Measurements from ENCODE around the gene NQO2.
"Not testable (repeated sequence)": the region's sequence is repeated elsewhere in the genome, so short reads cannot be mapped to it uniquely, and the experiment has no call there.

The NQO2 gene

GRCh38 chr6:2992330-2992979 lies 7.2 kb upstream of the NQO2 start:
- FAIRE-seq: no peak
- TF ChIP-seq SPI1 (IDR thresholded peaks at IDR 0.05; ENCODE audit: low read depth, low read length): no peak
- TF ChIP-seq TAF1 (IDR thresholded peaks at IDR 0.05; ENCODE audit: low read depth, low read length): no peak
- TF ChIP-seq POLR2A (IDR thresholded peaks at IDR 0.05; ENCODE audit: low read depth, low read length): no peak
- no peak for TF ChIP-seq POU2F2 (IDR thresholded peaks at IDR 0.05; ENCODE audit: low read depth, low read length)
- no peak for DNase-seq (ENCODE audit: insufficient read length, low spot score)

DNA sequence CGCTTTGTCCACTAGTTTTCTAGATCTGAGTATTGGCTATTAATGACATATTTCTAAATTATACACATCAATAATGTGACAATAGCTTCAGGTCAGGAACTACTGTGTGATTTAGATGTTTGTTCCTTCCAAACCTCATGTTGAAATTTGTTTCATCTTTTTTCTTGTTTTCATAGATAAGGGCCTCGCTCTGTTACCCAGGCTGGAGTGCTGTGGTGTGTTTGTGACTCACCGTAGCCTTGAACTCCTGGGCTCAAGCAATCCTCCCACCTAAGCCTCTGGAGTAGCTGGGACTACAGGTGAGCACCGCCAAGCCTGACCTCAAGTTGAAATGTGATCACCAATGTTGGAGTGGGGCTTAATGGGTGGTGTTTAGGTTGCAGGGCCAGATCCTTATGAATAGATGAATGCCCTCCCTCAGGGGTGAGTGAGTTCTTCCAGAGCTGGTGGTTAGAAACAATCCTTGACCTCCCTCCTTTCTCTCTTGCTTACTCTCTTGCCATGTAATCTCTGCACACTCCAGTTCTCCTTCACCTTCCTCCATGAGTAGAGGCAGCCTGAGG lies 5.9 kb upstream of the NQO2 start:
- DNase-seq (ENCODE audit: insufficient read length, low spot score) (no peak), FAIRE-seq (no peak)
- no peak for TF ChIP-seq POU2F2 (IDR thresholded peaks at IDR 0.05; ENCODE audit: low read depth, low read length)
- no peak for TF ChIP-seq PAX5 (IDR thresholded peaks at IDR 0.05; ENCODE audit: insufficient read depth, low read length, severe bottlenecking)
- no peak for TF ChIP-seq POLR2A (IDR thresholded peaks at IDR 0.05; ENCODE audit: low read depth, low read length)
- no peak for TF ChIP-seq POLR2AphosphoS5 (IDR thresholded peaks at IDR 0.05; ENCODE audit: low read depth, low read length)
- TF ChIP-seq TAF1 (IDR thresholded peaks at IDR 0.05; ENCODE audit: low read depth, low read length): no peak

DNA sequence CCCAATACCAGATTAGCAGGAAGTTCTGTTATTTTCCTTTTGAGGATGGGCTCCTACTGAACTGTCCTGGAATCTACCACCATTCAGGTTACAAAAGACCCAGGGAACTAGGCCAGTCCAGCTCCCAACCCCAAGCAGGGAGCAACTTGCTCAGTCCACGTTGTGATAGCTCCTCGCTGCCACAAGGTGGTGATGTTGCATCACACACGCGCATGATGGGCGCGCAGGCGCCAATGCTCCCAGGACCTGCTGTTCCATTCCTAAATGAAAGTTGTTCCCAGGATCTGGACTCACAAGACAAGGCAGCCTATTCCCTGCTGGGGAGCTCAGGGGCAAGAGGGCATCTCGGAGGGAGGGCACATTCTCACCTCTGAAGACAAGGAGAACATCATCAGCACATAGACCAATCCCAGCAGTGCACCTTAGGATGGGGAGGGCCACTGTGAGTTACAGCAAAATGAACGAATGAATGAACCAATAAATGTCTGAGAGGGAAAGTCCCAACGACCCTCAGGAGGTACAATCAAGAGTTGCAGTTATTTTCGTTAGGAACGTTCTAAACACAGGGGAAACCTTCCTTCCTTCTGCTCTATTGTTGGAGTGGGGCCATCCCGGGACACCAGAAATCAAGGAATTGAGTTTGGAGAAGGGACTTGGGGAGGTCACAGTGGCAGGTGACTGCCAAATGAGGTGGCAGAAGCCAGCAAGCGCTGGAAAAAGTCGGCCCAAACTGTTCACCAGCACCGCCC lies 1.3 kb upstream of the NQO2 start:
- not testable (repeated sequence) for DNase-seq (ENCODE audit: insufficient read length, low spot score)
- FAIRE-seq: peak; percentile 100

- no peak for DNase-seq (ENCODE audit: insufficient read length, low spot score)
- no peak for TF ChIP-seq PAX5 (IDR thresholded peaks at IDR 0.05; ENCODE audit: insufficient read depth, low read length, severe bottlenecking)
- no peak for TF ChIP-seq POU2F2 (IDR thresholded peaks at IDR 0.05; ENCODE audit: low read depth, low read length)
- TF ChIP-seq POLR2AphosphoS5 (IDR thresholded peaks at IDR 0.05; ENCODE audit: low read depth, low read length): no peak
- TF ChIP-seq POLR2A (IDR thresholded peaks at IDR 0.05; ENCODE audit: low read depth, low read length): no peak
- no peak for TF ChIP-seq SPI1 (IDR thresholded peaks at IDR 0.05; ENCODE audit: low read depth, low read length)
- no peak for TF ChIP-seq TAF1 (IDR thresholded peaks at IDR 0.05; ENCODE audit: low read depth, low read length)
- FAIRE-seq: no peak
Observed at GRCh38 chr6:2998998-2999617, 586 bp upstream of the NQO2 start.

DNA sequence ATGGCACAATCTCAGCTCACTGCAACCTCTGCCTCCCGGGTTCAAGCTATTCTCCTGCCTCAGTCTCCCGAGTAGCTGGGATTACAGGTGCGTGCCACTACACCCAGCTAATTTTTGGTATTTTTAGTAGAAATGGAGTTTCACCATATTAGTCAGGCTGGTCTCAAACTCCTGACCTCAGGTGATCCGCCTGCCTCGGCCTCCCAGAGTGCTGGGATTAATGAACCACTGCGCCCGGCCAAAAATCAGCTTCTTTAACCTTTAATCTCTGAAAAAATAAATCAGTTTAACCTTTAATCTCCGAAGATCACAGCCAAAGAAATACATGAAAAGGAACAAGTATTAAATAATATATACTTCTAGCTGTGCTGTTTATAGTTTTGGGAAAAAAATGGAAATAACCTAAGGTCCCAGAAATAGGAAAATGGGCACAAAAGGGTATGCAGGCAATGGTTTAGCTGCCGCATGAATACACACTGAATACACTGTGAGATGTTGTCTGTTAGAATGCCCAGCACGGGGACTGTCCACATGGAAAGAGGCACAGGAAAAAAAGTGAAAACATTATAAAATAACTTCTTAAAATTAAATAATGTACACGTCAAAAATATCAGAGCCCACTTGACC lies 1.6 kb downstream of the NQO2 start:
- TF ChIP-seq TAF1 (IDR thresholded peaks at IDR 0.05; ENCODE audit: low read depth, low read length) (no peak), POLR2A (IDR thresholded peaks at IDR 0.05; ENCODE audit: low read depth, low read length) (no peak), POLR2AphosphoS5 (IDR thresholded peaks at IDR 0.05; ENCODE audit: low read depth, low read length) (no peak), POU2F2 (IDR thresholded peaks at IDR 0.05; ENCODE audit: low read depth, low read length) (no peak), PAX5 (IDR thresholded peaks at IDR 0.05; ENCODE audit: insufficient read depth, low read length, severe bottlenecking) (no peak), SPI1 (IDR thresholded peaks at IDR 0.05; ENCODE audit: low read depth, low read length) (no peak)
- no peak for FAIRE-seq
- no peak for DNase-seq (ENCODE audit: insufficient read length, low spot score)

GRCh38 chr6:3001773-3002293 lies 2.1 kb downstream of the NQO2 start:
- no peak for TF ChIP-seq SPI1 (IDR thresholded peaks at IDR 0.05; ENCODE audit: low read depth, low read length)
- TF ChIP-seq POLR2AphosphoS5 (IDR thresholded peaks at IDR 0.05; ENCODE audit: low read depth, low read length): no peak
- TF ChIP-seq PAX5 (IDR thresholded peaks at IDR 0.05; ENCODE audit: insufficient read depth, low read length, severe bottlenecking): no peak
- TF ChIP-seq POU2F2 (IDR thresholded peaks at IDR 0.05; ENCODE audit: low read depth, low read length): no peak
- no peak for TF ChIP-seq TAF1 (IDR thresholded peaks at IDR 0.05; ENCODE audit: low read depth, low read length)
- TF ChIP-seq POLR2A (IDR thresholded peaks at IDR 0.05; ENCODE audit: low read depth, low read length): no peak
- no peak for DNase-seq (ENCODE audit: insufficient read length, low spot score)
- FAIRE-seq: peak; percentile 5

- not testable (repeated sequence) for DNase-seq (ENCODE audit: insufficient read length, low spot score); FAIRE-seq
Observed at GRCh38 chr6:3003226-3003625, 3.5 kb downstream of the NQO2 start.

- FAIRE-seq (no peak), DNase-seq (ENCODE audit: insufficient read length, low spot score) (no peak)
- TF ChIP-seq POLR2A (IDR thresholded peaks at IDR 0.05; ENCODE audit: low read depth, low read length): no peak
- no peak for TF ChIP-seq SPI1 (IDR thresholded peaks at IDR 0.05; ENCODE audit: low read depth, low read length)
- TF ChIP-seq TAF1 (IDR thresholded peaks at IDR 0.05; ENCODE audit: low read depth, low read length): no peak
- no peak for TF ChIP-seq PAX5 (IDR thresholded peaks at IDR 0.05; ENCODE audit: insufficient read depth, low read length, severe bottlenecking)
- TF ChIP-seq POLR2AphosphoS5 (IDR thresholded peaks at IDR 0.05; ENCODE audit: low read depth, low read length): no peak
- no peak for TF ChIP-seq POU2F2 (IDR thresholded peaks at IDR 0.05; ENCODE audit: low read depth, low read length)
Observed at GRCh38 chr6:3005077-3005476, 5.4 kb downstream of the NQO2 start.

- TF ChIP-seq POU2F2 (IDR thresholded peaks at IDR 0.05; ENCODE audit: low read depth, low read length): no peak
- DNase-seq (ENCODE audit: insufficient read length, low spot score): no peak
- no peak for FAIRE-seq
Observed at GRCh38 chr6:3005874-3006273, 6.2 kb downstream of the NQO2 start.

- DNase-seq (ENCODE audit: insufficient read length, low spot score): no peak
- no peak for FAIRE-seq
Observed at GRCh38 chr6:3006476-3006875, 6.8 kb downstream of the NQO2 start.

More at GRCh38 chr6:3006476-3006875, 6.8 kb downstream of the NQO2 start:
- no peak for TF ChIP-seq PAX5 (IDR thresholded peaks at IDR 0.05; ENCODE audit: insufficient read depth, low read length, severe bottlenecking)
